OCI-LY7 (cell line): ENCODE data around the gene FAM163A. TPM values are rescaled to one million over a fixed set of nuclear protein-coding genes. Genes with fewer than 3 reads are reported as not detected.

Source experiments
- BruUV-seq: library from RNA; stranded (reverse); fragments of 400-500 nt; replicated peaks from 2 replicates; lab custom pipeline; 2021; lab: Mats Ljungman, UMichigan
- CTCF ChIA-PET: fragments of 300-600 bp; sonication (Branson Sonifier 250); formaldehyde crosslinking; loops from one replicate; lab custom pipeline; 2022; ENCODE audit warnings: antibody characterized with exemption; ENCODE audit not compliant: unreplicated experiment; lab: Charles Lee
- POLR2A ChIA-PET: fragments of 300-600 bp; sonication (Branson Sonifier 250); formaldehyde crosslinking; loops from one replicate; lab custom pipeline; 2022; ENCODE audit warnings: antibody characterized with exemption; lab: Charles Lee
- DNase-seq: peaks from one replicate; pipeline ENCODE4 v3.0.0-alpha.2; 2015; ENCODE audit warnings: low spot score
- H2AFZ ChIP-seq: fragments of 200-600 bp; sonication (generic), shearing (Covaris generic); 2 replicates; pipeline ENCODE4 v1.6.1; 2014; ENCODE audit warnings: mild to moderate bottlenecking, antibody characterized with exemption, low read length, moderate library complexity
- H3K27ac ChIP-seq: fragments of 200-600 bp; sonication (generic); 2 replicates; pipeline ENCODE4 v1.5.1; 2014; ENCODE audit warnings: mixed run types, low read depth, mild to moderate bottlenecking, moderate library complexity, low read length, inconsistent platforms; ENCODE audit not compliant: poor library complexity, severe bottlenecking
- H3K36me3 ChIP-seq: fragments of 200-600 bp; sonication (generic); 2 replicates; pipeline ENCODE4 v1.6.1; 2014; ENCODE audit warnings: mild to moderate bottlenecking, antibody characterized with exemption, low read length, moderate library complexity, mixed read lengths; ENCODE audit not compliant: insufficient read depth
- H3K4me1 ChIP-seq: fragments of 200-600 bp; sonication (generic); 2 replicates; pipeline ENCODE4 v1.5.1; 2014; ENCODE audit warnings: mild to moderate bottlenecking, low read length; ENCODE audit not compliant: insufficient read depth, poor library complexity, severe bottlenecking
- H3K4me2 ChIP-seq: fragments of 200-600 bp; sonication (generic); 2 replicates; pipeline ENCODE4 v1.6.1; 2014; ENCODE audit warnings: mild to moderate bottlenecking, low read length
- H3K4me3 ChIP-seq: fragments of 200-600 bp; sonication (generic); 2 replicates; pipeline ENCODE4 v1.5.1; 2014; ENCODE audit warnings: mild to moderate bottlenecking, low read depth, low read length; ENCODE audit not compliant: poor library complexity, severe bottlenecking
- H3K79me2 ChIP-seq: fragments of 200-600 bp; sonication (generic); 2 replicates; pipeline ENCODE4 v1.6.1; 2016; ENCODE audit warnings: low read depth, mild to moderate bottlenecking, low read length, moderate library complexity, mixed read lengths; ENCODE audit not compliant: insufficient read depth
- H3K9me2 ChIP-seq: fragments of 200-600 bp; sonication (generic); 2 replicates; pipeline ENCODE4 v1.6.1; 2016; ENCODE audit warnings: mild to moderate bottlenecking, low read length, mixed read lengths; ENCODE audit not compliant: insufficient read depth
- H3K9me3 ChIP-seq: fragments of 200-600 bp; sonication (generic); 2 replicates; pipeline ENCODE4 v1.6.1; 2014; ENCODE audit warnings: mild to moderate bottlenecking, mixed run types, low read length, mixed read lengths
- H4K20me1 ChIP-seq: fragments of 200-600 bp; sonication (generic); 2 replicates; pipeline ENCODE4 v1.6.1; 2014; ENCODE audit warnings: mild to moderate bottlenecking, antibody characterized with exemption, low read length, moderate library complexity, mixed read lengths; ENCODE audit not compliant: insufficient read depth
- CTCF ChIP-seq: fragments of 200-600 bp; sonication (generic); conservative IDR thresholded peaks from 2 replicates; pipeline ENCODE4 v1.5.1; 2014; ENCODE audit warnings: mild to moderate bottlenecking, antibody characterized with exemption, low read length, moderate library complexity, mixed read lengths
- EZH2phosphoT487 ChIP-seq: fragments of 200-600 bp; sonication (generic); IDR thresholded peaks from 2 replicates; pipeline ENCODE4 v1.6.1; 2018; ENCODE audit warnings: low read depth, borderline replicate concordance, mild to moderate bottlenecking, mixed run types, antibody characterized with exemption, low read length, moderate library complexity, mixed read lengths
- intact Hi-C: fragments of 100-400 bp; cut with micrococcal nuclease; formaldehyde crosslinking; loops from one replicate; pipeline ENCODE4 v1.10.0; 2022; ENCODE audit not compliant: unreplicated experiment
- total RNA-seq, 2 experiments: library from RNA; depleted of rRNA in 1 of 2; stranded (reverse); fragments of >200 nt in 1 of 2; shearing (Covaris generic) in 1 of 2; gene quantifications; 2 replicates each; pipeline ENCODE4 v1.2.3, GENCODE V29; 2014 to 2022

The FAM163A gene
- total RNA-seq, 2 experiments from 2014 or later = not detected

DNA sequence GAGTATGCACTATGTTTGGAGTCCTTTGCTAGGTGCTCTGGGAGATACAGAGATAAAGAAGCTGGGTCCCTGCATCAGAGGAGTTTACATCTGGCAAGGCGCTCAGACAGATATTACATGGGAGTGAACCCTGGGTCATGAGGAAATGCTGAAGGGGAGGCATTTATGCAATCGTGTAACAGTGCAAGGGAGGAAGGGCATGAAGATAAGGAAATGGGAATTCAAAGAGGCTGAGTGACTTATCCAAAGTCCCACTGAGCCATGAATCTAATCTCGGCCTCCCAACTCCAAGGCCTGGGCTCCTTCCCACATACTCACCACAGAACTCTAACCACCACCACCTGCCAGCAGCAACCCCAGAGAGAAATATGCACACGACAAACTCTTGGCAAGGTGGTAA, 51.6 kb downstream of the FAM163A start:
- intact Hi-C loops = no loop called here
- no peak for DNase-seq
- no peaks in the 10 kb centered on the region for H3K79me2 ChIP-seq
- H3K4me2 ChIP-seq = no peak overlapping the region
- H3K9me3 ChIP-seq = no peaks in the 10 kb centered on the region
- ChIA-PET POLR2A (interaction anchor here (0.6 kb wide), 1 partner anchor 33 kb away, joined by 4 read pairs; no protein-coding TSS in a partner anchor), CTCF (no interaction called here)
- no peak for TF ChIP-seq EZH2phosphoT487
- TF ChIP-seq CTCF = no peak
- no TSS peak for BruUV-seq
- H3K9me2 ChIP-seq = no peaks in the 10 kb centered on the region
- no peak overlapping the region for H2AFZ ChIP-seq
- no peak overlapping the region for H3K27ac ChIP-seq
- no peaks in the 10 kb centered on the region for H3K36me3 ChIP-seq
- H4K20me1 ChIP-seq = no peaks in the 10 kb centered on the region
- H3K4me1 ChIP-seq = no peaks in the 10 kb centered on the region
- no peak overlapping the region for H3K4me3 ChIP-seq

DNA sequence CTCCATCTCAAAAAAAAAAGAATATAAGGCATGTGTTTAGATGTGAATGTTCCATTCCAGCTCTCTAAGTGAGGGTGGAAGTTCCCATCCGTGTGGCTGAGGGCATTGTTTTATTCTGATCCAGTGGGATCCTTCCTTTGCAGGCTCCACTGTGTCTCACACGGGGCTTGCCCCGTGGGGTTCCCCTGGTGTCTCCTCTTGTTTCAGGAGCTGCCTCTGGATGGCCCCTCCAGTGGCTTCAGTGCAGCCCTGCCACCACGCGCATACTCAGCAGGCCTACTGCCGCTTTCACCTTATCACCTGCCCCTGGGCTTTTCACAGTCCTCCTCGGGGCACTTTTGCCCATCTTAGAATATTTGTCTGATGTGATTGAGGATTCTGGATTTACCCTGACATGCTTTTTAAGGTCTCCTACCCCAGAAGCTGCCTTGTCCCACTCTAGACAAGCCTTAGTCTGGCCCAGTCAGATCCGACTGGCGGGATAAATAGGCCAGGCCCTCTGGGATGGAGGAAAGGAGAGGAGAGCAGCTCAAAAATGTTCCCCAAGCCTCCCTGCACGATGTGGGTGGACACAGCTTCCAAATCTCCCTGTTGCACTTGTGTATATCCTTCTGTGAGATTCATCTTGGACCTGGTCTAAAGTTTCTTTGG, 55.2 kb downstream of the FAM163A start:
- H3K4me3 ChIP-seq = no peak overlapping the region
- H3K4me1 ChIP-seq = no peaks in the 10 kb centered on the region
- H4K20me1 ChIP-seq = no peaks in the 10 kb centered on the region
- no peak overlapping the region for H3K4me2 ChIP-seq
- POLR2A ChIA-PET = interaction anchor here (0.5 kb wide), 1 partner anchor 29 kb away, joined by 3 read pairs; no protein-coding TSS in a partner anchor
- intact Hi-C loops = no loop called here
- CTCF ChIA-PET = no interaction called here
- no peaks in the 10 kb centered on the region for H3K9me2 ChIP-seq
- TF ChIP-seq CTCF (no peak), EZH2phosphoT487 (no peak)
- no peaks in the 10 kb centered on the region for H3K79me2 ChIP-seq
- no peaks in the 10 kb centered on the region for H3K36me3 ChIP-seq
- H3K9me3 ChIP-seq = no peaks in the 10 kb centered on the region
- DNase-seq = no peak
- H2AFZ ChIP-seq = no peak overlapping the region
- no peak overlapping the region for H3K27ac ChIP-seq
- no TSS peak for BruUV-seq

DNA sequence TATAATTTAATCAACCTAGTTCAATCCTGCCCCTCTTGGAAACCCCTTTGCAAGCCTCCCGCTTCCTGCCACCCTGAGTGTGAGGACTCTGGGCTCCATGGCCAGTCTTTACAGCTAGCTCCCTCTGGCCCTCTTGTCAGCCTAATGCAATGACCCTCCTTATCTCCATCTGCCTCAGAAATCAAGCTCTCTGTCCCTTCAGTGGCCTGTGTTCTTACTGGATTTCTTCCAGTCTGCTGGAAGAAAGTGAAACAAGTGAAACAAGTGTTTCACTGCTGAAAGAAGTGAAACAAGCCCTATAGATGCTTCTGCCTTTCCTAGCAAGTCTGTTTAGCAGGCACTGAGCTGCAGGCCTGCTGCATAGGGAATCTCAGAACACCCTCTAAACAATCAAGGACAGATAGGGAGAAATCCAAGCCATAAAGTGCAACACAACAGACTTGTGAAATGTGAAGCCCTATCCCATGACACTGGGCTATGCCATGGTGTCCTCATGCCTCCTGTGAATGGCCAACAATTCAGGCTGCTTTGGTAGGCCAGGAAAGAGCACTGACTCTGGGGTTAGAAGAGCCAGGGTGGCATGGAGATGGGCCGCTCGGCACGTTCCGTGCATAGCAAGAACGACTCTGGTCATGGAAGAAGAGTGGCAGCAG, 55.9 kb downstream of the FAM163A start:
- POLR2A ChIA-PET = no interaction called here
- Histone ChIP-seq H3K9me3 (no peaks in the 10 kb centered on the region), H2AFZ (no peak overlapping the region), H3K4me1 (no peaks in the 10 kb centered on the region), H3K27ac (no peak overlapping the region), H4K20me1 (no peaks in the 10 kb centered on the region), H3K36me3 (no peaks in the 10 kb centered on the region), H3K9me2 (no peaks in the 10 kb centered on the region), H3K79me2 (no peaks in the 10 kb centered on the region), H3K4me3 (no peak overlapping the region), H3K4me2 (no peak overlapping the region)
- no TSS peak for BruUV-seq
- no peak for DNase-seq
- intact Hi-C loops = no loop called here
- TF ChIP-seq EZH2phosphoT487 (no peak), CTCF (no peak)
- CTCF ChIA-PET = no interaction called here
